Measurements from ENCODE around the gene TMEM43. TPM values are rescaled to one million over a fixed set of nuclear protein-coding genes. Genes with fewer than 3 reads are reported as not detected.

The TMEM43 gene
- total RNA-seq, 1 experiment from 2014 or later = 36.7 TPM

- Mint-ChIP-seq H3K9me3 (peaks cover 0 to 3% of the 10 kb centered on the region in 2 experiments; a peak in 1 of 5 replicates), H3K36me3 (ENCODE audit: insufficient read depth in 1 of 3, low read depth in 3 of 3) (peaks cover 26 to 54% (median 48%) of the 10 kb centered on the region in 3 experiments; a peak in 6 of 7 replicates), H3K4me1 (peaks cover 8 to 12% of the 10 kb centered on the region in 2 experiments), H3K27me3 (ENCODE audit: low read depth) (no peaks in the 10 kb centered on the region), H3K27ac (no peak overlapping the region), H3K4me3 (no peak overlapping the region)
- Histone ChIP-seq H2AFZ (ENCODE audit: low read length) (no peak overlapping the region), H3K9me3 (ENCODE audit: control insufficient read depth, low read depth, low read length) (no peaks in the 10 kb centered on the region), H3T11ph (ENCODE audit: low read length) (no peak overlapping the region), H3K4me2 (ENCODE audit: insufficient read depth, insufficient read length, low read length) (no peak overlapping the region), H3K14ac (ENCODE audit: insufficient read depth, low read length) (no peak overlapping the region), H2BK120ac (ENCODE audit: low read depth, low read length, poor library complexity, severe bottlenecking) (no peak overlapping the region), H3K18ac (ENCODE audit: insufficient read length, low read depth, low read length) (no peak overlapping the region), H2BK12ac (ENCODE audit: insufficient read length, low read depth, low read length) (no peak overlapping the region), H3K4me1 (ENCODE audit: insufficient read depth, low read length) (no peaks in the 10 kb centered on the region), H3K27me3 (ENCODE audit: insufficient read depth, low read length) (no peaks in the 10 kb centered on the region), H3K79me2 (ENCODE audit: insufficient read depth, low read length) (peaks cover 5% of the 10 kb centered on the region; the same call in 1 of the 2 replicates), H4K5ac (ENCODE audit: insufficient read length, low read depth, low read length) (no peak overlapping the region), H4K20me1 (ENCODE audit: control insufficient read depth, insufficient read depth, insufficient read length) (no peaks in the 10 kb centered on the region), H3K23ac (ENCODE audit: insufficient read length, low read depth, low read length) (no peak overlapping the region), H2BK5ac (ENCODE audit: insufficient read length, low read length) (no peak overlapping the region), H2BK20ac (ENCODE audit: low read depth, low read length, poor library complexity, severe bottlenecking) (no peak overlapping the region), H2AK5ac (ENCODE audit: insufficient read length, low read length) (no peak overlapping the region), H2BK15ac (ENCODE audit: low read depth, low read length) (no peak overlapping the region), H4K91ac (ENCODE audit: insufficient read length, low read depth, low read length) (no peak overlapping the region), H3K79me1 (ENCODE audit: insufficient read depth, low read depth, low read length, poor library complexity, severe bottlenecking) (no peaks in the 10 kb centered on the region), H3K56ac (ENCODE audit: insufficient read length, low read depth, low read length) (no peak overlapping the region), H3K9ac (ENCODE audit: extremely low read depth, insufficient read length, low read length) (no peak overlapping the region), H3K23me2 (ENCODE audit: insufficient read length, low read depth, low read length, poor library complexity, severe bottlenecking) (peaks cover 5% of the 10 kb centered on the region), H3K4ac (ENCODE audit: low read depth, low read length) (no peak overlapping the region), H3K27ac (ENCODE audit: insufficient read length, low read depth, low read length) (no peak overlapping the region), H4K8ac (replicated peaks; ENCODE audit: insufficient read length, low read depth, low read length) (no peak overlapping the region)
- DNase-seq = no peak
- no peak for TF ChIP-seq CTCF (conservative IDR thresholded peaks at IDR 0.05)
- no CpG with 5 or more reads among the region's 2 CpGs for WGBS (ENCODE audit: extremely low coverage, insufficient read length, low lambda C conversion rate)
These were observed 58.2 kb downstream of the TMEM43 start for GRCh38 chr3:14183015-14183577.
